H1 (cell line): ENCODE results near the gene NENF. TPM values are rescaled to one million over a fixed set of nuclear protein-coding genes. Genes with fewer than 3 reads are reported as not detected.

Source experiments
- CTCF ChIA-PET: fragments of 300-600 bp; sonication (Branson Sonifier 250); formaldehyde crosslinking; loops from one replicate; lab custom pipeline; 2021; ENCODE audit not compliant: partially characterized antibody; lab: Charles Lee
- POLR2A ChIA-PET: fragments of 300-600 bp; sonication (Branson Sonifier 250); formaldehyde crosslinking; loops from one replicate; lab custom pipeline; 2021; ENCODE audit warnings: inconsistent platforms; ENCODE audit not compliant: partially characterized antibody; lab: Charles Lee
- DNase-seq, 2 experiments: peaks; one replicate each; pipeline versions ENCODE4 v3.0.0 to v3.0.0-alpha.2; 2010 to 2022; ENCODE audit warnings: low spot score in 2 of 2, low read depth in 1 of 2, mixed read lengths in 1 of 2
- FAIRE-seq: peaks from 2 replicates; lab custom pipeline; 2011; peaks lifted over from hg19 to GRCh38; lab: Jason Lieb, UNC
- H2AFZ ChIP-seq: 2 replicates; pipeline ENCODE4 v1.8.1; 2012; ENCODE audit warnings: low read length, inconsistent platforms
- H2AK5ac ChIP-seq: 2 replicates; pipeline ENCODE4 v1.6.1; 2013; ENCODE audit warnings: low read depth, low read length
- H2BK120ac ChIP-seq: replicated peaks from 2 replicates; pipeline ENCODE3; 2013; ENCODE audit warnings: low read depth, low read length, inconsistent platforms
- H2BK12ac ChIP-seq: 2 replicates; pipeline ENCODE4 v1.6.1; 2013; ENCODE audit warnings: low read depth, low read length
- H2BK15ac ChIP-seq: 2 replicates; pipeline ENCODE4 v1.6.1; 2013; ENCODE audit warnings: low read length
- H2BK20ac ChIP-seq: 2 replicates; pipeline ENCODE4 v1.6.1; 2013; ENCODE audit warnings: low read length
- H2BK5ac ChIP-seq: 2 replicates; pipeline ENCODE4 v1.6.1; 2013; ENCODE audit warnings: low read depth, low read length
- H3K14ac ChIP-seq: 2 replicates; pipeline ENCODE4 v1.6.1; 2013; ENCODE audit warnings: inconsistent platforms; ENCODE audit not compliant: insufficient read length
- H3K18ac ChIP-seq: 2 replicates; pipeline ENCODE4 v1.6.1; 2013; ENCODE audit warnings: low read length; ENCODE audit errors: extremely low read depth
- H3K23ac ChIP-seq: 2 replicates; pipeline ENCODE4 v1.6.1; 2013; ENCODE audit warnings: inconsistent platforms; ENCODE audit not compliant: insufficient read length
- H3K23me2 ChIP-seq: 2 replicates; pipeline ENCODE4 v1.6.1; 2013; ENCODE audit warnings: low read depth, low read length
- H3K27ac ChIP-seq: 2 replicates; pipeline ENCODE4 v1.6.1; 2011; ENCODE audit warnings: low read depth, low read length, inconsistent platforms
- H3K27me3 ChIP-seq, 4 experiments: replicated peaks in 1 of 4; 1 replicate in 1 of 4; 2 replicates in 3 of 4; pipeline versions ENCODE4 v1.6.1 to v1.8.1; 2011 to 2013; ENCODE audit warnings: low read length in 3 of 4, mild to moderate bottlenecking in 3 of 4, inconsistent platforms in 2 of 4, mixed read lengths in 2 of 4, moderate library complexity in 1 of 4; ENCODE audit not compliant: control insufficient read depth in 3 of 4, insufficient read depth in 3 of 4; ENCODE audit errors: extremely low read depth in 1 of 4
- H3K36me3 ChIP-seq, 4 experiments: 2 replicates each; pipeline versions ENCODE4 v1.6.1 to v1.8.1; 2011 to 2013; ENCODE audit warnings: mild to moderate bottlenecking in 4 of 4, low read length in 3 of 4, moderate library complexity in 2 of 4, control low read depth in 1 of 4, inconsistent platforms in 1 of 4; ENCODE audit not compliant: insufficient read depth in 4 of 4, control insufficient read depth in 2 of 4
- H3K4ac ChIP-seq: replicated peaks from 2 replicates; pipeline ENCODE3; 2013; ENCODE audit warnings: low read length, low read depth, mixed read lengths, inconsistent platforms; ENCODE audit not compliant: insufficient read length
- H3K4me1 ChIP-seq, 4 experiments: replicated peaks in 1 of 4; 1 replicate in 1 of 4; 2 replicates in 3 of 4; pipeline versions ENCODE4 v1.6.1 to v1.8.1; 2011 to 2013; ENCODE audit warnings: low read length in 3 of 4, inconsistent platforms in 2 of 4, mixed read lengths in 1 of 4; ENCODE audit not compliant: insufficient read depth in 4 of 4, control insufficient read depth in 3 of 4
- H3K4me2 ChIP-seq, 2 experiments: 2 replicates each; pipeline versions ENCODE4 v1.6.1 to v1.8.1; 2011 to 2013; ENCODE audit warnings: low read depth in 2 of 2, low read length in 2 of 2, control low read depth in 1 of 2, inconsistent platforms in 1 of 2, mild to moderate bottlenecking in 1 of 2; ENCODE audit not compliant: insufficient read depth in 1 of 2
- H3K4me3 ChIP-seq, 4 experiments: fragments of 200-600, 300-600 bp in 1 of 4; sonication (generic), shearing (Covaris generic), sonication (Bioruptor Twin) in 1 of 4; 2 replicates each; pipeline versions ENCODE4 v1.5.1 to v1.8.1; 2011 to 2016; ENCODE audit warnings: low read length in 4 of 4, low read depth in 3 of 4, control low read depth in 2 of 4, inconsistent platforms in 2 of 4, mild to moderate bottlenecking in 2 of 4, mixed read lengths in 1 of 4, moderate library complexity in 1 of 4; ENCODE audit not compliant: insufficient read depth in 2 of 4; ENCODE audit errors: extremely low read depth in 1 of 4
- H3K56ac ChIP-seq: replicated peaks from 2 replicates; pipeline ENCODE3; 2013; ENCODE audit warnings: low read depth, mild to moderate bottlenecking, mixed read lengths, low read length, inconsistent platforms; ENCODE audit not compliant: insufficient read length
- H3K79me1 ChIP-seq: 2 replicates; pipeline ENCODE4 v1.6.1; 2013; ENCODE audit warnings: low read depth, low read length, control low read depth
- H3K79me2 ChIP-seq, 2 experiments: 2 replicates each; pipeline versions ENCODE4 v1.6.1 to v1.8.1; 2012 to 2013; ENCODE audit warnings: low read length in 2 of 2, mild to moderate bottlenecking in 2 of 2, inconsistent platforms in 1 of 2; ENCODE audit not compliant: insufficient read depth in 2 of 2, control insufficient read depth in 1 of 2
- H3K9ac ChIP-seq, 4 experiments: replicated peaks in 1 of 4; 1 replicate in 1 of 4; 2 replicates in 3 of 4; pipeline versions ENCODE4 v1.6.1 to v1.8.1; 2011 to 2013; ENCODE audit warnings: low read depth in 3 of 4, low read length in 3 of 4, control low read depth in 2 of 4, mild to moderate bottlenecking in 2 of 4, moderate library complexity in 2 of 4, inconsistent platforms in 1 of 4; ENCODE audit errors: extremely low read depth in 1 of 4
- H3K9me3 ChIP-seq, 2 experiments: 2 replicates each; pipeline versions ENCODE4 v1.6.1 to v1.8.1; 2012 to 2013; ENCODE audit warnings: mild to moderate bottlenecking in 2 of 2, moderate library complexity in 2 of 2, control low read depth in 1 of 2, inconsistent platforms in 1 of 2, low read depth in 1 of 2, low read length in 1 of 2, mixed read lengths in 1 of 2; ENCODE audit not compliant: insufficient read depth in 2 of 2
- H4K20me1 ChIP-seq, 2 experiments: replicated peaks in 1 of 2; 2 replicates each; pipeline versions ENCODE3 to v1.8.1; 2011 to 2013; ENCODE audit warnings: inconsistent platforms in 2 of 2, low read length in 2 of 2, mild to moderate bottlenecking in 1 of 2; ENCODE audit not compliant: insufficient read depth in 2 of 2, control insufficient read depth in 1 of 2
- H4K5ac ChIP-seq: 2 replicates; pipeline ENCODE4 v1.6.1; 2013; ENCODE audit warnings: low read length, low read depth, mixed read lengths, inconsistent platforms; ENCODE audit not compliant: insufficient read length
- H4K8ac ChIP-seq: 2 replicates; pipeline ENCODE4 v1.8.0; 2013; ENCODE audit warnings: mild to moderate bottlenecking, moderate library complexity, low read length, inconsistent platforms; ENCODE audit not compliant: insufficient read depth; ENCODE audit errors: extremely low read depth
- H4K91ac ChIP-seq: replicated peaks from 2 replicates; pipeline ENCODE3; 2013; ENCODE audit warnings: low read length, mixed read lengths, inconsistent platforms; ENCODE audit not compliant: insufficient read length
- ASH2L ChIP-seq: fragments of 200-600, 300-600 bp; sonication (generic); IDR thresholded peaks from one replicate; pipeline ENCODE4 v1.7.1; 2017; ENCODE audit warnings: low read length
- SAP30 ChIP-seq: fragments of 300-600 bp; sonication (generic); IDR thresholded peaks from 2 replicates; pipeline ENCODE4 v1.7.1; 2012; ENCODE audit warnings: low read length, moderate library complexity, mild to moderate bottlenecking, inconsistent platforms; ENCODE audit not compliant: insufficient read depth, insufficient replicate concordance
- SP1 ChIP-seq: IDR thresholded peaks from 2 replicates; pipeline ENCODE4 v1.6.1; 2011; ENCODE audit warnings: low read depth, low read length
- SP4 ChIP-seq: IDR thresholded peaks from 2 replicates; pipeline ENCODE4 v1.6.1; 2012; ENCODE audit warnings: low read length, inconsistent platforms
- TAF1 ChIP-seq: IDR thresholded peaks from 2 replicates; pipeline ENCODE4 v1.6.1; 2011; ENCODE audit warnings: mild to moderate bottlenecking, low read depth, low read length
- WGBS, 2 experiments: shearing (Covaris generic) in 1 of 2; methylation state at CpG; one replicate each; pipeline versions ENCODE4 v1.1.6 to v1.1.7; 2013 to 2015; ENCODE audit warnings: low lambda C conversion rate in 2 of 2, mixed read lengths in 2 of 2, inconsistent platforms in 1 of 2, low coverage in 1 of 2, missing lambda C conversion rate in 1 of 2; ENCODE audit not compliant: insufficient replicate concordance in 2 of 2, insufficient coverage in 1 of 2, insufficient read length in 1 of 2; ENCODE audit errors: extremely low coverage in 1 of 2, missing lambda C conversion rate in 1 of 2; 5-methylcytosine and 5-hydroxymethylcytosine counted together
- polyA plus RNA-seq, 7 experiments: library from polyadenylated mRNA; depleted of rRNA in 3 of 7; stranded (reverse) in 5 of 7; unstranded in 2 of 7; fragments of >200 nt in 5 of 7; fragments of 200-250 nt in 2 of 7; gene quantifications; 1 replicate in 5 of 7; 2 replicates in 1 of 7; 4 replicates in 1 of 7; pipeline versions ENCODE4 v1.2.1 to v1.2.3, GENCODE V29; 2011 to 2013; ENCODE audit warnings: missing spikeins in 2 of 7, mixed read lengths in 2 of 7
- total RNA-seq: library from RNA; stranded (reverse); fragmentation: NEBNext Ultra II Directional; extraction: Animal tissue kit (Norgen Biotek cat#: 25700); gene quantifications from 2 replicates; pipeline ENCODE4 v1.2.1, GENCODE V29; 2021

Gene NENF
- total and polyA plus RNA-seq, 2 of the 8 experiments (the other 6 are each of a cell fraction or from before 2014, with no cell fraction given) = 27.0 to 28.0 TPM

DNA sequence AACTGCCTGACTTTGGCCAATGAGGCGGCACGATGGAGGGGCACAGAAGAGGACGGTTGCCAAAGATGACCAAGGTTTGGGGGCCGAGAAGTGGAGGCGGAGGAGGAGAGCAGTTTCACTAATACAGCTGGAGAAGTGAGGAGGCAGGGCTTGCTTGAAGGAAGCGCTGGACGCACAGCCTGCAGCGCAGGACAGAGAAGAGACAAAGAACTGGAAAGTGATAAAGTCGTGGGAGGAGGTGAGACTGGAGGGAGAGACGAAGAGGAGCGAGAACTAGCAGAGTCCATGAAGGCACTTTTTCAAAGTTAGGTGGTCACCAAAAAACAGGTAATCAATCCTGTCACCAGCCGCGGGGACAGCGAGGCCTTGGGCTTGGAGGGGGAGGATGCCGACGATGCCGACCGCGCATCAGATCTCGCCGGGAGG is 18.8 kb upstream of the NENF start:
- peaks cover 4 to 15% (median 9%) of the 10 kb centered on the region in 4 experiments; a peak in 6 of 7 replicates for H3K4me1 ChIP-seq
- peak overlapping the region; percentile 83 to 85 for H3K4me2 ChIP-seq
- no peak overlapping the region for H3K23ac ChIP-seq
- H3K18ac ChIP-seq = no peak overlapping the region; the same call in 1 of the 2 replicates
- no peak overlapping the region for H2BK15ac ChIP-seq
- DNase-seq (peak in 1 of 2 experiments; percentile 49), FAIRE-seq (no peak)
- no peaks in the 10 kb centered on the region; a peak in 2 of 7 replicates for H3K27me3 ChIP-seq
- H4K20me1 ChIP-seq = peaks cover 0 to 16% of the 10 kb centered on the region in 2 experiments
- no peak overlapping the region for H2BK12ac ChIP-seq
- peak overlapping the region; percentile 65 to 77 (median 73) for H3K4me3 ChIP-seq
- peaks cover 9% of the 10 kb centered on the region; the same call in 1 of the 2 replicates for H3K79me1 ChIP-seq
- H3K23me2 ChIP-seq = peaks cover 6% of the 10 kb centered on the region
- H3K56ac ChIP-seq = no peak overlapping the region
- no peak overlapping the region for H3K14ac ChIP-seq
- no peak overlapping the region for H2BK5ac ChIP-seq
- H4K8ac ChIP-seq = no peak overlapping the region; the same call in 1 of the 2 replicates
- H2BK120ac ChIP-seq = no peak overlapping the region
- no peak overlapping the region for H3K4ac ChIP-seq
- H4K5ac ChIP-seq = no peak overlapping the region
- peaks cover 10 to 25% (median 20%) of the 10 kb centered on the region in 4 experiments for H3K36me3 ChIP-seq
- WGBS, 2 experiments = 9% methylated on average over 21 of the region's 21 CpGs; no CpG with 5 or more reads in 1 of the 2 experiments
- H3K27ac ChIP-seq = no peak overlapping the region
- no peak overlapping the region for H4K91ac ChIP-seq
- CTCF ChIA-PET = interaction anchor here (1.0 to 2.2 kb wide), 3 partner anchors 13 to 63 kb away, joined by 3 to 18 read pairs (median 3); no protein-coding TSS in a partner anchor
- peak; percentile 14 for TF ChIP-seq ASH2L
- no peak for TF ChIP-seq TAF1
- TF ChIP-seq SAP30 = peak; percentile 66
- 0 out of 2 replicates have a peak, but pooled peaks have one; percentile 16 for TF ChIP-seq SP4
- TF ChIP-seq SP1 = no peak
- H3K9ac ChIP-seq = peak overlapping the region; percentile 56 to 66 (median 62)
- POLR2A ChIA-PET = interaction anchor here (1.2 kb wide), 1 partner anchor 42 kb away, joined by 3 read pairs; no protein-coding TSS in a partner anchor
- no peak overlapping the region for H2BK20ac ChIP-seq
- H3K79me2 ChIP-seq = peaks cover 0 to 14% of the 10 kb centered on the region in 2 experiments; a peak in 3 of 4 replicates
- peak overlapping the region; percentile 8; the same call in 1 of the 2 replicates for H2AFZ ChIP-seq
- H2AK5ac ChIP-seq = 0 out of 2 replicates have a peak overlapping the region, but pooled peaks have one; percentile 2
- H3K9me3 ChIP-seq = no peaks in the 10 kb centered on the region
